ENCODE data around the gene DPYSL4.

Gene DPYSL4

DNA sequence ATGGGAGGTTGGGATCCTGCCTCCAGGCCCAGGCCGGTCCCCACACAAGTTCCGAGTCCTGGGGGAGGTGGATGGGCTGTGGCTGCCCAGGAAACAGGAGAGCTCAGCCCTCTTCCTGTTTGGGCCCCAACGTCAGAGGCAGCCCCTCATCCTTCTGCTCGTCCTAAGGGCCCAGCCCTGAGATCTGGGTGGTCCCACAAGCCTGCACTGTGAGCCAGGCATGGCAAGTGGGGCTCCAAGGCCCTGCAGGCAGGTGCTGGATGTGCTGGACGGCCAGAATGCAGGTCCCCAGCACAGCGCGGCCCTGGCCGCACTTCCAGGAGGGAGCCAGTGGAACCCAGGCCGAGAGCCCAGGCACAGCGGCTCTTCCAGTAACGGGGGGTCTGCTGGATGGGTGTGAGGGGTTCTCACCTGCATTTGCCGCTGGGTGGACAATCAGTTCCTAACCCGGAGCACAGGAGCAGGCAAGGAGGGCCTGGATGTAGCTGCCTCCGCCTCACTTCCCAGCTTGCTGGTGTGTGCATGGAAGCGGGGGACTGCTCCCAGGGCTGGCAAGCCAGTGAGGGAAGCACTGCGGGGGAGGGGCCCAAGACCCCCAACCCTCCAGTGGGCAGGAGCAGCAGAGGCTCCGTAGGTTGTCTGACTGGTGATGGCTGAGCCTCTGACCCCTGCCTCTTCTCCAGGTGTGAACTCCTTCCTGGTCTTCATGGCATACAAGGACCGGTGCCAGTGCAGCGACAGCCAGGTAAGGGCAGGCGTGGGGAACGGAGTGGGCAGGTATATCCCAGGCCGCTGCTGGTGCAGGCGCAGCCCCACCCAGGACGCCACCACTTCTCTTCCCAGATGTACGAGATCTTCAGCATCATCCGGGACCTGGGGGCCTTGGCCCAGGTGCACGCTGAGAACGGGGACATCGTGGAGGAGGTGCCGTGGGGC lies 9.7 kb downstream of the DPYSL4 start:
- no peak for DNase-seq (ENCODE audit: low read depth)

DNA sequence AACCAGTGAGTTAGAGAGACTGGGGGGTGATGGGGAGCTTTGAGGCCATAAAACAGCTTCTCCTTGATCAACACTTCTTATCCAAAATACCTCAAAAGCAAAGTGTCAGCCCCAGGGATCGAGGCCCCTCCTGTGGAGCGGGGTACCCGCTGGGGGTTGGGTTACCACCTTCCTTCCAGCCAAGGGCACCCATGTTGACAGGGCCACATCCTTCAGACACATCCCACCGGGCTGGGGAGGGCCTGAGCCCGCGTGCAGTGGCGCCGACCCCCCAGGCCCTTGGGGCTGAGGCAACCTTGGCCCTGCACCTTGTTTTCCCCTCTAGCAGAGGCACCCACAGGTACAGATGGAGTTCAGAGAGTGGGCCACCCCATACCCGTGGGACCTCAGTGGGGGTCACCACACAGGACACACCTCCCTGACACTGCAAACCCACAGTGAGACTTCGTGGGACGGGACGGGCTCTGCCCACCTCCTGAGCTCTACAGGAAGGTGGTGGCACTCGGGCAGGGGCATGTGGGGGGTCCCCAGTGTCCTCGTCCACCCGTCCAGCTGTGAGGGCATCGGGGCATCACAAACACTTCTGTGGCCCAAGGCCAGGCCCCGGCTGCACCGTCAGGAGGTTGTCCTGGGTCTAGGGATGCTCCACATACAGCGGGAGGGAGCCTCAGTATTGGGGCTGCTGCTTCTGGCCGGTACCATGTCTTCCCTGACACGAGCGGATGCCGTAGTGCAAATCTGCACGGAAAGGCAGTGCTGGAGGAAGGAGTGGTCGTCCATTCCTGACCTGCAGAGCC lies 10.7 kb downstream of the DPYSL4 start:
- DNase-seq (ENCODE audit: low read depth): no peak

DNA sequence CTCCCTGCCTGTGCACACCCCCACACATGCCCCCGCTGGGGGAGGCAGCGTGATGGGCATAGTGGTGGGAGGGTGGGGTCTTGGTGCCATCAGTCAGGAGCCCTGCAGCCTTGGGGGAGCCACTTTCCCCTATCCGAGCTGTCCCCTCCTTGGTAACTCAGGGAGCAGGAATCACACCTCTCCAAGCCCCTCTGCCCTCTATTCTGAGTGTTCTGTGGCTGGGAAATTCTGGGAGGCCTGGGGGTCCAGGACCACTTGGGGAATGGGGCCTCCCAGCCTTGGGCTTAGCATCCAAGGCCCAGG lies 11.3 kb downstream of the DPYSL4 start:
- no peak for DNase-seq (ENCODE audit: low read depth)

DNA sequence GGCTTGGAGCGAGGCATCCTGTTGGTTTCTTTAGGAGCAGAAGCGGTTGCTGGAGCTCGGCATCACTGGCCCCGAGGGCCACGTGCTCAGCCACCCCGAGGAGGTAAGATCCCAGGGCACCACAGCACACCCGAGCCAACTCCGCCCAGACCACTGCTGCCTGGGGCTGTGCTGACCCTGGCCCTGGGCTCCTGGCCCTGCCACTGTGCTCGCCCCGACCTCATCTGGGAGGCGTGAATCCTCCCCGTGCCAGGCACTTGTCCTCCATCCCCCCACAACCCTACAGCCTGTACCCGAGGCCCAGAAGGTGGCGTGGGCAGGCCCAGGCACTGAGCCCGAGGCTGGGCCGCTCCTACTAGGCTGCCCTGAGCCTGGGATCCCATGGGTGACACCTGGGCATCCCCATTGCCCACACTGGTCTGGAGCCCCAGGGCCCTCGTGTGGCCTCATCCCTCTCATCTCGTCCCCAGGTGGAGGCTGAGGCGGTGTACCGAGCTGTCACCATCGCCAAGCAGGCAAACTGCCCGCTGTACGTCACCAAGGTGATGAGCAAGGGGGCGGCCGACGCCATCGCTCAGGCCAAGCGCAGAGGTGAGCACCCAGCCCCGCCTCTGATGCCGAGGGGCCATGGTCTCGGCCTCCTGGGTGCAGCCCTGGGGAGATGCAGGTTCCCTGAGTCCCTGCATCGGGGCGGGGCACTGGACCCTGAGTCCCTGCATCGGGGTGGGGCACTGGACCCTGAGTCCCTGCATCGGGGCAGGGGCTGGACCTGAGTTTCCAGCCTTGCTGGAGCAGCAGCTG lies 11.8 kb downstream of the DPYSL4 start:
- no peak for DNase-seq (ENCODE audit: low read depth)

DNA sequence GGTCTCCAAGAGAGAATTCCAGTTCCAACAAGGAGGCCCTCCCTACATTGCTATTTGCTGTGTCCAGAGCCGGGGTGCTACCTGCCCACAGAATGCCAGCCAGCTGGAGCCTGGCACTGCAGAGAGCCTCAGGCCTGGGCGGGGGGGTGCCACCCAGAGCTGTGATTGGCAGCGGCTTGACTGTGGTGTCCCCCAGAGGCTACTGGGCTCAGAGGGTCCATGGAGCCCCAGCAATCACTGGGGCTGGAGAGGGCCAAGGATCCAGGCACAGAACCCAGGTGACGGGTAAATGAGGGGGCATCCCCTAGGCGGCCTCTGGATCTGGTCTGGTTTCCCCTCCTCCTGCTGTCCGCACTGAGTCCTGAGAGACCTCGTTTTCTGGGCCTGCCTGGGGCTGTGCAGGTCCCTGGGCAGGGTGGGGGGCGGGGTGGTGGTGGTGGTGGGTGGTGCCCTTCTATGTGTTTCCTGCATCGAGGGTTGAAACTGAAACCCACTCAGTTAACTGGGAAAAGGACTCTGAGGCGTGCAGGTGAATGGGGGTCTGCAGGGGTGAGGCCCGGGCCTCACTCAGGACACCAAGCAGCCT lies 12.6 kb downstream of the DPYSL4 start:
- no peak for DNase-seq (ENCODE audit: low read depth)

DNA sequence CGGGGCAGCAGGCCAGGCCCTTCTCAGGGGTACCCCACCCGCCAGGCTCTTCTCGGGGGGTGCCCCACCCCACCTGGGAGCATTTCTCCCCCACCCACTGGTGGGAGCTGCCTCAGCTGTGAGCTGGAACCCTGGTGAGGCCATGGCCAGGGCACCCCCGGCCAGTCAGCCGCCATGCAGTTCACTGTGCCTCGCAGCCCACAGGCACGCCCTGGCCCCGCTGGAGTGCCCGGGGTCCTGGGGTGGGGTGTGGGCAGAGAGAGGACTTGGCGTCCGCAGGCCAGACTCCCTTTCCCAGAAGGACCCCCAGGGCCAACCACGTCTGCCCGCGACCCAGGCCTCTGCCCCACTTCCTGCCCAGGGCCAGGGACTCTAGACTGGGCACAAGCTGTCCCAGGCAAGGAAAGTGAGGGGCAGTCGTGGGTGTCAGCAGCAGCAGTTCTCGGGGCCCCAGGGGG lies 13.1 kb downstream of the DPYSL4 start:
- no peak for DNase-seq (ENCODE audit: low read depth)

DNA sequence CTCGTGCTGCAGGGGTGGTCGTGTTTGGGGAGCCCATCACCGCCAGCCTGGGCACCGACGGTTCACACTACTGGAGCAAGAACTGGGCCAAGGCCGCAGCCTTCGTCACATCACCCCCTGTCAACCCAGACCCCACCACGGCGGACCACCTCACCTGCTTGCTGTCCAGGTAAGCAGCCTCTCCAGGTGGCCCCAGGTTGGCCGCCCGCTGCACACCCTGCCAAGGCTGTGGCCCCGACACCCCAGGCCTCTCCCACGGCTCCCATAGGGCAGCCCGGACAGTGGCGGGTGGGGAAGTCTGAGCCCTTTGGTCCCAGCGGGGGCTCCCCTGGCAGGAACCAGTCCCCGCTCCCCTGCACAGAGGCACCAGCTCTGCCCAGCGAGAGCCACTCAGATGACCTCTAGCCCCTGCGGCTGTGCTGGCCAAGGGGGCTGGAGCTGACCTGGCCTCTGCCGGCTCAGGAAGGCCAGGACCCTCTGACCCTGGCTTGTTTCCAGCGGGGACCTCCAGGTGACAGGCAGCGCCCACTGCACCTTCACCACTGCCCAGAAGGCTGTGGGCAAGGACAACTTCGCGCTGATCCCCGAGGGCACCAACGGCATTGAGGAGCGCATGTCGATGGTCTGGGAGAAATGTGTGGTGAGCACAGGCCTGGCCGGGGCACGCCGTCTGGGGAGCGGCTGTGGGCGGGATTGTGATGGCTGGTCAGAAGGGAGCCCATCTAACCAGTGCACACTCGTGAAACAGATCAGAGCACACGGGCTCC lies 13.8 kb downstream of the DPYSL4 start:
- DNase-seq (ENCODE audit: low read depth): no peak

DNA sequence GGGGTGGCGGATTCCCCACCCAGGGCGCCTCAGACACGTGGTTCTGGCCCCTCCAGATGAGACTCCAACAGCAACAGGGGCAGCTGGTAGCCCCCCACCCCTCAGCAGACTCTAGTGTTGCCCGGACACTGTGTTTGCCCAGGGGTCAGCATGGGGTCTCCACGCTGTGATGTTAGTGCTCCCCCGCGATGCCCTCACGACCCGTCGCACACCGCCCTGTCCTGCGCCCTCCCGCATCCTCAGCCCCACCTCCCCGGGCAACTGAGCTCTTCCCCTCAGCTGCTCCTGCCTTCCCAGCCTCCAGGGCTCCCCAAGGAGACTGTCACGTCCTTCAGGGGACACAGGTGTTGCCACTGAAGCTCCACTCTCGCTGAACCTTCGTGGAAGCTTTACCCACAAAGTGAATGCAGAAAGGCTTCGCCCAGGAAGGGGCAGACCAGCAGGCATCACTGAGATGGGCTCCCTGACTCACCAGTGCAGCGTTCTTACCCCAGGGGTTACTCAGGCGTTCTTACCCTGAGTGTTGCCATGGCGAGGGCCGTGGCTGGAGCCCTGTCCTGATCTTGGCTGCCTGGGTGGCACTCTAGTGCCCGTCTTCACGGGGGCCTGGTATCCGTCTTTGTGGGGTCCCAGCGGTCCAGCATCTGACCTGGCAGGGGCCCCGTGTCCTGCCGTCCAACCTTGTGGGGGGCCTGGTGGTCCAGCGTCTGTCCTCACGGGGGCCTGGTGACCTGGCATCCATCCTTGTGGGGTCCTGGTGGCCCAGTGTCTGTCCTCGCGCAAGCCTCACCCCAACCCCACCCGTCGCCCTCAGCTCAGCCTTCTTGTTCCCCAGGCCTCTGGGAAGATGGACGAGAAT lies 14.6 kb downstream of the DPYSL4 start:
- no peak for DNase-seq (ENCODE audit: low read depth)

DNA sequence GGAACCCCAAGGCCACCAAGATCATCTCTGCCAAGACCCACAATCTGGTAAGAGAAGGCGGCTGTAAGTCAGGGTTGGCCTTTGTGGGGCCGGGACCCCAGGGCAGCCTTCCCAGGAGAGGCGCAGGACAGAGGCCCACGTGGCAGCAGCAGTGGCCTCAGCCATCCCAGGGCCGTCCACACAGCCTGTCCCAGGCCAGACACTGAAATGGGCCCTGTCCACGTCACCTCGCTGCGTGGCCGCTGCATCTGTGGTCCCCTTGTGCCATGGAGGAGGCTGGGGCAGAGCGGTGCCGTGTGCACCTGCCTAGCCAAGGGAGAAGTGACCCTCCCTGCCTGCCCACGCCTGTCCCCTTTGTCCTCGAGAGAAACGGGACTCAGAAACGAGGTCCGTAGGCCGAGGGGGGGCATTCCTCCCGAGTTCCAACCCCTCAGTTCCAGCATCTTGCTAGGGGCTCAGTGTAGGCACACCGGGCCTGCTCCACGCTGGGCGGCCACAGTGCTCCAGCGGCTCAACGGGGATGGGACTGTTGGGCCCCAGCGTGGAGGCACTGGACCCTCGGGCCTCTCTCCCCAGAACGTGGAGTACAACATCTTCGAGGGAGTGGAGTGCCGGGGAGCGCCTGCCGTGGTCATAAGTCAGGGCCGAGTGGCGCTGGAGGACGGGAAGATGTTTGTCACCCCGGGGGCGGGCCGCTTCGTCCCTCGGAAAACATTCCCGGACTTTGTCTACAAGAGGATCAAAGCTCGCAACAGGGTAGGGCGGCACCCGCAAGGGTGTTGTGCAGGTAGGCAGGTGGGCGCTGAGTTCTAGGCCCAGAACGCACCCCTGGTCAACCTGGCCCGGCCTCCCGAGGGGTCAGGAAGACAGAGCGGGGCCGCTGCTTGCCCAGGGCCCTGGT lies 15.6 kb downstream of the DPYSL4 start:
- DNase-seq (ENCODE audit: low read depth): no peak

DNA sequence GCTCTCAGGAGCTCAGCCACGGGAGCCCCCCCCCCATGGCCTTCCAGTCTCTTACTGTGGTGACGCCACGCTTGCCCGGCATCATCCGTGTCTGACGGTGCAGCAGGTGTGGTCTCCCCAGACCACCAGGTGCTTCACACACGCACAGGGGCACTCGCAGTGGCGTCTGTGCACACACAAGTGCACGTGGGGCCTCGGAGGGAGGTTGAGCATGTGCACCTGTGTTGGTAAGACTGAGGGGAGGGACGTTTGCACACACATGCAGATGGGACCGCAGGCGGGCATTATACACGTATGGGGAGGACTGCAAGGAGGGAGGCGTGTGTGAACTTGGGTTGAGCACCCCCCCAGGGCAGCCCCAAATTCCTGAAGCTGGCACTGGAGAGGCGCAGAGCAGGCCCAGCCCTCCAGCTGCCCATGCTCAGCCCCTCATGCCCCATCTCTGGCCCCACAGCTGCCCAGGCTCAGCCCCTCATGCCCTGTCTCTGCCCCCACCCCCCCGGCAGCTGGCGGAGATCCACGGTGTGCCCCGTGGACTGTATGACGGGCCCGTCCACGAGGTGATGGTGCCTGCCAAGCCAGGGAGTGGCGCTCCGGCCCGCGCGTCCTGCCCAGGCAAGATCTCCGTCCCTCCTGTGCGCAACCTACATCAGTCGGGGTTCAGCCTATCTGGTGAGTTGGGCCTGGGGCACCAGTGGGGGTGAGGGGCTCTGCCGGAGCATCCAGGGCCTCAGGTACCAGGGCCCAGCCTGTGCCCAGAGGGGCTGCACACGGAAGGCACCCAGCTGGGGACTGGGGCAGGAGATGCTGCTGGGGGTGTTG lies 16.7 kb downstream of the DPYSL4 start:
- DNase-seq (ENCODE audit: low read depth): no peak

DNA sequence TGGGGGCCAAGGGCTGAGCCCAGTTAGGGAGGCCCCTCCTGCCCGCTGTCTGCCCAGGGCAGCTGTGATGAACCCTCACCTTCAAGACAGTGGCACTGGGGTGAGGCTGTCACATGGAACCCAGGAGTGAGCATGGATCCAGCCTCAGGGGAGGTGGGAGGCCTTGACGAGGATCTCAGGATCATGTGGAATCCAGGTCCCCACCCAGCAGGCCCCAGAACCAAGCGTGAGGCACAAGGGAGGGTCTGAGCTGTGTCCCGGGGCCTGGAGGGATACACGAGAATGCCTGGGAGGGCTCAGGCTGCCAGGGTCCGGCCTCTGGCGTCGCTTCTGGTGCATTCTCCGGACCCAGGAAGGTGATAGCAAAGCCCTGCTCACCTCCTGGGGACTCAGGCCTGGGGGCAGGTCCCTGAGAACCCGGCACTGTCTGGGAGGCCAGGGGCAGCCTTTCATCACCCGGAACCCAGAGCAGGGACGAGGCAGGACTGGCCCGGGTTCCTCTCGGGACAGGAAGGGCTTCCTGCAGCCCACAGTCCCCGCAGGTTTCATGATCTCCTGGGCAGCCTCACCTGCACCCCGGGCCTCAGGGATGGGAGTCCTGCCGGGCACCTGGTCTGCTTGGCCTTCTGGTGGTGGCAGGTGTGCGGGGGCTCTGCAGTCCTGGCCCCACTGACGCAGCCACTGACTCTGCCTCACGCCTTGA lies 17.5 kb downstream of the DPYSL4 start:
- DNase-seq (ENCODE audit: low read depth): no peak

DNA sequence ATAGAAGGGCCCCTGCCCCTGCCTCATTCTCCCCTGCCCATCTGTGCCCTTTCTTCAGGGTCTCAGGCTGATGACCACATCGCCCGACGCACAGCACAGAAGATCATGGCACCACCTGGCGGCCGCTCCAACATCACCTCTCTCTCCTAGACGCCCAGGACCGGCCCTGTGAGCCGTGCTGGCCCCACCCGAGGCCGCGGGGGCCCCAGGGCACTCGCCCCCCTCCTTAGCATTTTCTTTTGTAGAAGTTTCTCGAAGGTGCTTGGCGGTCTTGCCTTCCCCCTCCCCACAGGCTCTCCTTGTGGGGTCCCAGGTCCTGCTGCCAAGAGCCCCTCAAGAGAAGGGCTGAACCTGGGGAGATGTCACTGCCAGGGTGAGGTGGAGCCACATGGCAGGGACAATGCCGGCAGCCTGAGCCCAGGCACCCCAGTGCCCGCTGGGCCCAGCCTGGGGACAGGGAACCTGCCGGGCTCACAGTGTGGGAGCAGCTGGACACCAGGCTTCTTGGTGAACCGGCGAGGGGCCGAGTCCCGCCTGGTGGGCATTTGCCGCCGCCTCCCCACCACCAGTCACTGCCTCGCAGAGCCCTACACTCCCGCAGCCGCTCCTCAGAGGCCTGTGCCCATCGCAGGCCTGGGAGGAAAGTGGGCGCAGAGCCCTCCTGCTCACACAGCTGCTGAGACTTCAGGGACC lies 18.2 kb downstream of the DPYSL4 start:
- no peak for DNase-seq (ENCODE audit: low read depth)

DNA sequence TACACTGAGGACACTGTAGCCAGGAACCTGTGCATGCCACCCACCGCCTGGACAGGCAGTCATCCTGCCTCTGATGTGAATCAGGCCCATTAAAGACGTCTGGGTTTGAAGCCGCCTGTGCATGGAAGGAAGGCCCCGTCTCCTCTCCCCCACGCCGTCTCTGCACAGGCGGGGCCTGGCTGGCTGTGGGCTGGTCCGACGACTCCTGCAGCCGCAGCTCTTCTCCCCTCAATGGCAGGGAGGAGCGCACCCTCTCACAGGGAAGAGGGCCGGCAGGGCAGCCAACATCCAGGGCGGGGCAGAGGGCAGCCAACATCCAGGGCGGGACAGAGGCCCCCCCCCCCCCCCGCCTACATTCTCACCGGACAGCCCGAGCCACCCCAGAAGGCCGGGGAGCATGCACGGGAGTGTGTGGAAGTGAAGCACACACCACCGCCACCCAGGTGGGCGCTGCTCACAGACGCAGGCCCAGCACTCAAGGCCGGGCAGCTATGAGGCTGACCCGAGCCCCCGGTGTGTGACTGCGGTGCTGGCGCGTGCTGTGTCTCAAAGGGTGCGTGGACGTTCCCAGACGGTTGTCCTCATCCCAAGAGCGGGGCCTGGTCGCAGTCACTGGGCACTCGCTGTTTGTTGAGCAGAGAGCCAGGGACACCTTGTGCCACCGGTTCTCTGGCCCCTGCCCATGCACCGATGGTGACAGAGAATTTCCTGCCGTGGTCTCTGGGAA lies 19.1 kb downstream of the DPYSL4 start:
- DNase-seq (ENCODE audit: low read depth): no peak

DNA sequence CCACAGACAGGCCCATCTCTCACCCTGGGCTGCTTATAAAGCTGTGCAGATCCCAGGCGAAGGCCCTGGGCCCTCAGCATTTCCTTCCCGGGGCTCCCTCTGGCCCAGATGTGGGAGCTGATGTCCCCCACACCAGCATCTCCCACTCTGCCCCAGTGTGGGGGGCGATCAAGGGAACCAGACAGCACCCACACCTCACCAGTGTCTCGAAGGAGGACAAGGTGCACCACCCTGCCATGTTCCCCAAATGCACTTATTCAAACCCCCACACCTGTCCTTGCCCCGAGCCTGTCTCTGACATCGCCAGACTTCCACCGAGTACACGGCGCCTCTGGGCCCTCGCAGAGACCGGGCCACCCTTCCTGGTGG lies 19.6 kb downstream of the DPYSL4 start:
- DNase-seq (ENCODE audit: low read depth): no peak

DNA sequence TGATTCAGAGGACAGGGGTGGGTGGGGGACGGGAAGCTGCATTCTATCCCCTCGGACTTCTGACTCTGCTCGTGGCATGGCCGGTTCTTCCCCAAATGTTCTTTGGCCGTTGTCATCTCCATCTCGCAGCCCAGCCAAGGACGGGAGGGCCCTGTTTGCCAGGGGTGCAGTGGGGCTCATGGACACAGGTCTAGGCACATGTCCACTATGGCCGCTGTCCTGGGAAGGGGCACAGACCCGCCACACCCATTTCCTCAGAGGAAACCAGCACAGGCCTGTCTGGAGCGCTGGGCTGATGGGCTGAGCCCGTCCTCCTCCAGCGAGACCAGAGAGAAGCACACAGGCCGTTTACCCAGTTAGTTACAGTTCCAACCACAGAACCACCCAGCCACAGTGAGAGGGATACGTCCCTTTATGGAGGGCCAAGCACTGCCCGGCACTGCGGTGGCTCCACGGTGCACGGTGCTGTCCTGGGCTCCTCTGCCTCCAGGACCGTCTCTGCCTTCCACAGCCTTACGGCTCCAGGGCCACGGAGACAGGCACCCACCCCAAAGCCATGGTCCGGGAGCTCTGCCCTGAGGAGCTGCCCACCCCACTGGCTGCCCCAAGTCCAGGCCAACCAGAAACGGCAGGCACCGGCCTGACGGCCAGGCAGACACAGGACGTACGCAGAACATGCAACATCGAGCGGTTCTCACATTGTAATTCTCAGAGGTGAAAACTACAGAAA lies 20.2 kb downstream of the DPYSL4 start:
- no peak for DNase-seq (ENCODE audit: low read depth)

All from fibroblast of gingiva (primary cell).